ENCODE results near the gene WASHC1.
"Not testable (repeated sequence)": the region's sequence is repeated elsewhere in the genome, so short reads cannot be mapped to it uniquely, and the experiment has no call there.

WASHC1 gene

DNA sequence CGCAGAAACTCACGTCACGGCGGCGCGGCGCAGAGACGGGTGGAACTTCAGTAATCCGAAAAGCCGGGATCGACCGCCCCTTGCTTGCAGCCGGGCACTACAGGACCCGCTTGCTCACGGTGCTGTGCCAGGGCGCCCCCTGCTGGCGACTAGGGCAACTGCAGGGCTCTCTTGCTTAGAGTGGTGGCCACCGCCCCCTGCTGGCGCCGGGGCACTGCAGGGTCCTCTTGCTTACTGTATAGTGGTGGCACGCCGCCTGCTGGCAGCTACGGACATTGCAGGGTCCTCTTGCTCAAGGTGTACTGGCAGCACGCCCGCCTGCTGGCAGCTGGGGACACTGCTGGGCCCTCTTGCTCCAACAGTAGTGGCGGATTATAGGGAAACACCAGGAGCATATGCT is 18.1 kb downstream of the WASHC1 start:
- not testable (repeated sequence) for H3K79me2 ChIP-seq (ENCODE audit: control insufficient read depth, low read length); H3K4me3 ChIP-seq (ENCODE audit: low read length); H3K4me1 ChIP-seq (ENCODE audit: control insufficient read depth, low read length); H3K36me3 ChIP-seq (ENCODE audit: control insufficient read depth, low read length); H3K27me3 ChIP-seq (ENCODE audit: control insufficient read depth, low read length); H3K27ac ChIP-seq (ENCODE audit: low read depth, low read length); H3K9me2 ChIP-seq (replicated peaks; ENCODE audit: control insufficient read depth, low read length); H4K20me1 ChIP-seq (ENCODE audit: control insufficient read depth, insufficient read depth, low read depth, low read length); H3F3A ChIP-seq (ENCODE audit: control insufficient read depth, insufficient read depth); H3K4me2 ChIP-seq (ENCODE audit: low read length); H3K9me3 ChIP-seq (ENCODE audit: control insufficient read depth, insufficient read depth, low read length)
- TF ChIP-seq, protein P1, sequence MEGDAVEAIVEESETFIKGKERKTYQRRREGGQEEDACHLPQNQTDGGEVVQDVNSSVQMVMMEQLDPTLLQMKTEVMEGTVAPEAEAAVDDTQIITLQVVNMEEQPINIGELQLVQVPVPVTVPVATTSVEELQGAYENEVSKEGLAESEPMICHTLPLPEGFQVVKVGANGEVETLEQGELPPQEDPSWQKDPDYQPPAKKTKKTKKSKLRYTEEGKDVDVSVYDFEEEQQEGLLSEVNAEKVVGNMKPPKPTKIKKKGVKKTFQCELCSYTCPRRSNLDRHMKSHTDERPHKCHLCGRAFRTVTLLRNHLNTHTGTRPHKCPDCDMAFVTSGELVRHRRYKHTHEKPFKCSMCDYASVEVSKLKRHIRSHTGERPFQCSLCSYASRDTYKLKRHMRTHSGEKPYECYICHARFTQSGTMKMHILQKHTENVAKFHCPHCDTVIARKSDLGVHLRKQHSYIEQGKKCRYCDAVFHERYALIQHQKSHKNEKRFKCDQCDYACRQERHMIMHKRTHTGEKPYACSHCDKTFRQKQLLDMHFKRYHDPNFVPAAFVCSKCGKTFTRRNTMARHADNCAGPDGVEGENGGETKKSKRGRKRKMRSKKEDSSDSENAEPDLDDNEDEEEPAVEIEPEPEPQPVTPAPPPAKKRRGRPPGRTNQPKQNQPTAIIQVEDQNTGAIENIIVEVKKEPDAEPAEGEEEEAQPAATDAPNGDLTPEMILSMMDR (IDR thresholded peaks at IDR 0.05; ENCODE audit: low read depth, low read length, poor library complexity, severe bottlenecking), result peak; percentile 31

DNA sequence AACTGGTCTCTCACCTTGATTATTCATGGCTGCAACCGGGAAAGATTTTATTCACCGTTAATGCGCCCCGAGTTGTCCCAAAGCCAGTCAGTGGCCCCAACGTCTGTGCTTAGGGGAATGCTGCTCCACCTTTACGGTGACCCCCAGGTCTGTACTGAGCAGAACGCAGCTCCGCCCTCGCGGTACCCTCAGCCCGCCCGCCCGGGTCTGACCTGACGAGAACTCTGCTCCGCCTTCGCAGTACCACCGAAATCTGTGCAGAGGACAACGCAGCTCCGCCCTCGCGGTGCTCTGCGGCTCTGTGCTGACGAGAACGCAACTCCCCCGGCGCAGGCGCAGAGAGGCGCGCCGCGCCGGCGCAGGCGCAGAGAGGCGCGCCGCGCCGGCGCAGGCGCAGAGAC is 18.6 kb downstream of the WASHC1 start:
- not testable (repeated sequence) for H3K4me2 ChIP-seq (ENCODE audit: low read length); H3K4me1 ChIP-seq (ENCODE audit: control insufficient read depth, low read length); H3K36me3 ChIP-seq (ENCODE audit: control insufficient read depth, low read length); H3K27ac ChIP-seq (ENCODE audit: low read depth, low read length); H4K20me1 ChIP-seq (ENCODE audit: control insufficient read depth, insufficient read depth, low read depth, low read length); H3K9me3 ChIP-seq (ENCODE audit: control insufficient read depth, insufficient read depth, low read length); H3F3A ChIP-seq (ENCODE audit: control insufficient read depth, insufficient read depth); H3K27me3 ChIP-seq (ENCODE audit: control insufficient read depth, low read length); H3K79me2 ChIP-seq (ENCODE audit: control insufficient read depth, low read length); H3K4me3 ChIP-seq (ENCODE audit: low read length); H3K9me2 ChIP-seq (replicated peaks; ENCODE audit: control insufficient read depth, low read length)

DNA sequence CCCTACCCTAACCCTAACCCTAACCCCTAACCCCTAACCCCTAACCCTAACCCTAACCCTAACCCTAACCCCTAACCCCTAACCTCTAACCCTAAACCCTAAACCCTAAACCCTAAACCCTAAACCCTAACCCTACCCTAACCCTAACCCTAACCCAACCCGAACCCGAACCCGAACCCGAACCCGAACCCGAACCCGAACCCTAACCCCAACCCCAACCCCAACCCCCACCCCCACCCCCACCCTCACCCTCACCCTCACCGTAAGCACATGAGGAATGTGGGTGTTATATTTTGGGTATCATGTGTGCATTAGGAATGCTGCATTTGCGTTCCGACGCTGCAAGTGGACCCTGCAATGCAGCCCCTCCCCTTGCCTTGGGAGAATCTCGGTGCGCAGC is 19.0 kb downstream of the WASHC1 start:
- not testable (repeated sequence) for H4K20me1 ChIP-seq (ENCODE audit: control insufficient read depth, insufficient read depth, low read depth, low read length); H3K27ac ChIP-seq (ENCODE audit: low read depth, low read length); H3K27me3 ChIP-seq (ENCODE audit: control insufficient read depth, low read length); H3K36me3 ChIP-seq (ENCODE audit: control insufficient read depth, low read length); H3K9me2 ChIP-seq (replicated peaks; ENCODE audit: control insufficient read depth, low read length); H3K4me3 ChIP-seq (ENCODE audit: low read length); H3K9me3 ChIP-seq (ENCODE audit: control insufficient read depth, insufficient read depth, low read length); H3K4me2 ChIP-seq (ENCODE audit: low read length); H3K79me2 ChIP-seq (ENCODE audit: control insufficient read depth, low read length); H3K4me1 ChIP-seq (ENCODE audit: control insufficient read depth, low read length); H3F3A ChIP-seq (ENCODE audit: control insufficient read depth, insufficient read depth)

Measured in DOHH2 (cell line).